Measurements from ENCODE around the gene ASCC1. TPM values are rescaled to one million over a fixed set of nuclear protein-coding genes. Genes with fewer than 3 reads are reported as not detected.

Gene ASCC1
- total and polyA plus RNA-seq, 2 of the 4 experiments (the other 2 are of a cell fraction), result 15.9 to 21.0 TPM

DNA sequence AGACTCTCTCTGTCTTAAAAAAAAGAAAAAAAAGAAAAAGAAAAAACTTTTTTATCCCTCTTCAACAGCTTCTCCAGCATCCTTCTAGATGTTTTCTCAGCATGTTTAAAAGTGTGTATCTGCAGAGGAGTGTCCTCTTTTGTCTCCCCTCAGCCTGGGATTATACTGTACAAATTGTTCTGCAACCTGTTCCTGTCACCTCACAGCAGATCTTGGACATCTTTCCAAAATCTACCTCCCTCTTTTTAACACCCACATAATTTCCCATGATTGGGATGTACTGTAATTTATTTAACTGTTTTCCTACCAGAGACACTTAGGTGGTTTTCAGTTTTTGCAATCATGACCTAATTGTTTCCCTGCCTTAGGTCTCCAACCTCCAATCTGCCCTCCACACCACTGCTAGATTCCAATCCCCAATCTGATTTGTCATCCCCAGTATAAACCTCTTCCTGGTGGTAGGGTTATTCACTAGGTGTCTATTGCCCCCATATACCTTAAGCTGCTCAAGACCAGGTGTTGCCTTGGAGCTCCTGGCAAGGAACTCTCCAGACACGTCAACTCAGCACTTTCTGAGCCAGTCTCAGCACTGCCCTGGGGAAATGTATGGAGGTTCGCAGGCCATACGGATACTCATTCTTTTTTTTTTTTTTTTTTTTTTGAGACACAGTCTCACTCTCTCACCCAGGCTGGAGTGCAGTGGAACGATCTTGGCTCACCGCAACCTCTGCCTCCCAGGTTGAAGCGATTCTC, 40.1 kb upstream of the ASCC1 start:
- dilution Hi-C loops (cut with HindIII; ENCODE audit: low sequenced_read_pairs, unreplicated experiment), result no loop called here
- H2AFZ ChIP-seq (replicated peaks; ENCODE audit: low read length, poor library complexity), result no peak overlapping the region
- no peaks in the 10 kb centered on the region for H3K9me3 ChIP-seq (ENCODE audit: control insufficient read depth, insufficient read depth, low read length)
- H3K4me2 ChIP-seq (ENCODE audit: low read depth, low read length), result no peak overlapping the region
- no TSS peak for BruUV-seq (replicated peaks)
- H2AK5ac ChIP-seq (ENCODE audit: low read depth, low read length), result no peak overlapping the region; the same call in 1 of the 2 replicates
- intact Hi-C loops (cut with micrococcal nuclease), result no loop called here
- peaks cover 24% of the 10 kb centered on the region for H3K4me1 ChIP-seq (ENCODE audit: control insufficient read depth, insufficient read depth, low read length)
- no peak overlapping the region for H3K4me3 ChIP-seq (ENCODE audit: insufficient read depth, low read depth, low read length)
- no peaks in the 10 kb centered on the region for H3K79me1 ChIP-seq (ENCODE audit: low read depth in 1 of 2, low read length in 2 of 2)
- ATAC-seq (ENCODE audit: low read depth) (no peak), DNase-seq (no peak)
- TF ChIP-seq MAZ (IDR thresholded peaks at IDR 0.05; ENCODE audit: borderline replicate concordance, low read depth, low read length) (no peak), POLR2A (IDR thresholded peaks at IDR 0.05; ENCODE audit: low read depth, low read length) (no peak), MAFK (IDR thresholded peaks at IDR 0.05; ENCODE audit: low read depth, low read length) (peak; percentile 81), MXI1 (IDR thresholded peaks at IDR 0.05; ENCODE audit: borderline replicate concordance, low read depth, low read length) (no peak)
- POLR2A ChIA-PET (ENCODE audit: unreplicated experiment), result no interaction called here
- H3K9me1 ChIP-seq (ENCODE audit: insufficient read depth, low read length), result peaks cover 9% of the 10 kb centered on the region
- no peak overlapping the region for H4K91ac ChIP-seq (ENCODE audit: insufficient read depth, low read depth, low read length)
- no CpG with 5 or more reads among the region's 6 CpGs for WGBS, 2 experiments (ENCODE audit: extremely low coverage in 2 of 2, insufficient read length in 1 of 2)
- H4K20me1 ChIP-seq (ENCODE audit: insufficient read depth, low read length), result no peaks in the 10 kb centered on the region
- no peak overlapping the region for H3K27ac ChIP-seq (ENCODE audit: insufficient read depth, low read length)
- no peak overlapping the region for H3K18ac ChIP-seq (ENCODE audit: low read depth, low read length)
- 0 out of 2 replicates have a peak overlapping the region, but pooled peaks have one; percentile 1 for H2BK20ac ChIP-seq (ENCODE audit: low read depth, low read length)
- no peak overlapping the region for H4K5ac ChIP-seq (ENCODE audit: low read depth, low read length)
- H2BK120ac ChIP-seq (ENCODE audit: low read depth, low read length), result no peak overlapping the region
- in situ Hi-C loops (cut with MboI; ENCODE audit: low sequenced_read_pairs), result no loop called here
- no peaks in the 10 kb centered on the region for H3K36me3 ChIP-seq (ENCODE audit: control insufficient read depth, insufficient read depth, low read length)
- no peak overlapping the region for H2BK5ac ChIP-seq (ENCODE audit: low read depth, low read length, poor library complexity, severe bottlenecking)
- H3K27me3 ChIP-seq (ENCODE audit: control insufficient read depth, insufficient read depth, low read length), result no peaks in the 10 kb centered on the region
- H3K4ac ChIP-seq (ENCODE audit: low read depth, low read length), result no peak overlapping the region
- H4K8ac ChIP-seq (ENCODE audit: low read depth in 2 of 2, low read length in 2 of 2), result no peak overlapping the region
- H2BK15ac ChIP-seq (ENCODE audit: low read depth, low read length), result no peak overlapping the region
- no peak overlapping the region for H3K14ac ChIP-seq (replicated peaks; ENCODE audit: low read depth, low read length)
- no peak overlapping the region for H2AK9ac ChIP-seq (replicated peaks; ENCODE audit: low read depth, low read length, poor library complexity)
- H3K9ac ChIP-seq (ENCODE audit: low read depth, low read length), result no peak overlapping the region
- CTCF ChIA-PET, result interaction anchor here (1.0 kb wide), 1 partner anchor 130 kb away, joined by 3 read pairs; no protein-coding TSS in a partner anchor
- no peak overlapping the region for H3K56ac ChIP-seq (ENCODE audit: extremely low read depth, insufficient read depth, low read length)
- H3K23ac ChIP-seq (ENCODE audit: low read depth, low read length), result no peak overlapping the region

All from IMR-90 (cell line).